Thyroid gland (tissue), 4 donors: ENCODE results near the gene CAMLG. TPM values are rescaled to one million over a fixed set of nuclear protein-coding genes. Genes with fewer than 3 reads are reported as not detected.

Source experiments
- DNase-seq, 2 donors: peaks; one replicate each; pipeline ENCODE4 v3.0.0-alpha.2; 2019
- H3K27ac ChIP-seq, 3 donors: fragments of 200-600 bp; sonication (generic); 1 replicate in 2 of 3; 2 replicates in 1 of 3; pipeline ENCODE4 v1.5.1; 2016 to 2019; ENCODE audit warnings: mild to moderate bottlenecking in 1 of 3, moderate library complexity in 1 of 3
- H3K27me3 ChIP-seq: fragments of 200-600 bp; sonication (generic); one replicate; pipeline ENCODE4 v1.5.1; 2019
- H3K36me3 ChIP-seq, 2 donors: fragments of 200-600 bp; sonication (generic); one replicate each; pipeline ENCODE4 v1.5.1; 2016 to 2019
- H3K4me1 ChIP-seq, 2 donors: fragments of 200-600 bp; sonication (generic); one replicate each; pipeline ENCODE4 v1.5.1; 2017 to 2019
- H3K4me3 ChIP-seq, 3 donors: fragments of 200-600 bp; sonication (generic); replicated peaks in 1 of 3; 1 replicate in 2 of 3; 2 replicates in 1 of 3; pipeline ENCODE4 v1.5.1; 2016; ENCODE audit warnings: mild to moderate bottlenecking in 1 of 3
- H3K9me3 ChIP-seq: fragments of 200-600 bp; sonication (generic); one replicate; pipeline ENCODE4 v1.5.1; 2017
- POLR2A ChIP-seq, 2 donors: fragments of 450-650 bp; IDR thresholded peaks; one replicate each; pipeline ENCODE4 v1.6.1; 2017; ENCODE audit warnings: antibody characterized with exemption in 2 of 2, mild to moderate bottlenecking in 2 of 2, moderate library complexity in 1 of 2
- WGBS, 2 donors: methylation state at CpG; one replicate each; pipeline ENCODE4 v1.1.5; 2017; 5-methylcytosine and 5-hydroxymethylcytosine counted together
- intact Hi-C: fragments of 100-400 bp; cut with DNase I; formaldehyde crosslinking; loops from one replicate; pipeline ENCODE4 v1.15.1; 2023
- total RNA-seq, 4 donors: library from RNA; depleted of rRNA; stranded (reverse); fragments of >200 nt; gene quantifications; one replicate each; pipeline ENCODE4 v1.2.3, GENCODE V29; 2016
- TF ChIP-seq, protein P1 (sequence below), 6 experiments: fragments of 200-600 bp in 3 of 6; fragments of 450-650 bp in 3 of 6; sonication (generic) in 3 of 6; IDR thresholded peaks; one replicate each; pipeline ENCODE4 v1.5.1; 2016 to 2019; ENCODE audit warnings: antibody characterized with exemption in 6 of 6, mild to moderate bottlenecking in 2 of 6, inconsistent platforms in 1 of 6, moderate library complexity in 1 of 6

The CAMLG gene
- total RNA-seq, 4 donors from 2014 or later: 20.7 to 64.9 (median 29.3) TPM

- TF ChIP-seq, protein P1, sequence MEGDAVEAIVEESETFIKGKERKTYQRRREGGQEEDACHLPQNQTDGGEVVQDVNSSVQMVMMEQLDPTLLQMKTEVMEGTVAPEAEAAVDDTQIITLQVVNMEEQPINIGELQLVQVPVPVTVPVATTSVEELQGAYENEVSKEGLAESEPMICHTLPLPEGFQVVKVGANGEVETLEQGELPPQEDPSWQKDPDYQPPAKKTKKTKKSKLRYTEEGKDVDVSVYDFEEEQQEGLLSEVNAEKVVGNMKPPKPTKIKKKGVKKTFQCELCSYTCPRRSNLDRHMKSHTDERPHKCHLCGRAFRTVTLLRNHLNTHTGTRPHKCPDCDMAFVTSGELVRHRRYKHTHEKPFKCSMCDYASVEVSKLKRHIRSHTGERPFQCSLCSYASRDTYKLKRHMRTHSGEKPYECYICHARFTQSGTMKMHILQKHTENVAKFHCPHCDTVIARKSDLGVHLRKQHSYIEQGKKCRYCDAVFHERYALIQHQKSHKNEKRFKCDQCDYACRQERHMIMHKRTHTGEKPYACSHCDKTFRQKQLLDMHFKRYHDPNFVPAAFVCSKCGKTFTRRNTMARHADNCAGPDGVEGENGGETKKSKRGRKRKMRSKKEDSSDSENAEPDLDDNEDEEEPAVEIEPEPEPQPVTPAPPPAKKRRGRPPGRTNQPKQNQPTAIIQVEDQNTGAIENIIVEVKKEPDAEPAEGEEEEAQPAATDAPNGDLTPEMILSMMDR (IDR thresholded peaks at IDR 0.05): no peak
- no peak for TF ChIP-seq POLR2A (IDR thresholded peaks at IDR 0.05)
- no peak for DNase-seq
- WGBS, 2 donors: 91 to 92% methylated on average over 2 of the region's 2 CpGs
- no peak overlapping the region for H3K27ac ChIP-seq
- H3K4me3 ChIP-seq: no peak overlapping the region
- H3K4me1 ChIP-seq: no peaks in the 10 kb centered on the region
- H3K27me3 ChIP-seq: no peaks in the 10 kb centered on the region
- intact Hi-C loops: loop anchor here (10.0 kb wide), 1 partner anchor 93 kb away; no protein-coding TSS in a partner anchor
- peaks cover 42 to 67% of the 10 kb centered on the region in 2 donors for H3K36me3 ChIP-seq
- no peaks in the 10 kb centered on the region for H3K9me3 ChIP-seq
These were observed 39.0 kb downstream of the CAMLG start for GRCh38 chr5:134777366-134777765.

DNA sequence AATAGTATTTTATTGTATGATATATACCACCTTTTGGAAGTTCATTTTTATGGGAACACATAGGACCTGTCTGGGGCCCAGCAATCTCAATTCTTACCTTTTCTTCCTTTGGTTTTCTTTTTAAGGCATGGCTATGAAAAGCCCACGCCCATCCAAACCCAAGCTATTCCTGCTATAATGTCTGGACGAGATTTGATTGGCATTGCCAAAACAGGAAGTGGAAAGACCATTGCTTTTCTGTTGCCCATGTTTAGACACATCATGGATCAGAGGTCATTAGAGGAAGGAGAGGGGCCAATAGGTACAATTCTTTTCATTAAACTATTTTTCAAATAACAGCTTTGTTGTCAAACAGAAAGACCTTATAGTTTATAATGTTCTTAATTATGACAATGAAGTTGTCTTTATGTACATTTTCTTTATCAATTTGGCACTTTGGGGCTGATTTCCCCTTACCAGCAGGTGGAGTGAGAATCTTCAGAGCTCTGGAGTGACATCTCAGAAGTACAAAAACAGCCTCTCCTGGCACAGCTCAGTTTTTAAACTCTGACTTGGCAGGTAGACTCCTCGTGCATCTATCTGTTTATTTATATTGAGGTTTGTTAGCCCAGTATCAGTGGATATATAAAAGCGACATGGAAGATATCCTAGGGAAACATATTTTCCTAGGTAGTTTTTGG, 46.0 kb downstream of the CAMLG start:
- WGBS, 2 donors: 70 to 74% methylated on average over 4 of the region's 4 CpGs
- DNase-seq: no peak
- TF ChIP-seq, protein P1 (IDR thresholded peaks at IDR 0.05): no peak
- TF ChIP-seq POLR2A (IDR thresholded peaks at IDR 0.05): no peak
- no peak overlapping the region for H3K27ac ChIP-seq
- intact Hi-C loops: no loop called here
- H3K9me3 ChIP-seq: no peaks in the 10 kb centered on the region
- no peak overlapping the region for H3K4me3 ChIP-seq
- no peaks in the 10 kb centered on the region for H3K4me1 ChIP-seq
- H3K36me3 ChIP-seq: peaks cover 21 to 54% of the 10 kb centered on the region in 2 donors
- no peaks in the 10 kb centered on the region for H3K27me3 ChIP-seq

- 88 to 90% methylated on average over 3 of the region's 3 CpGs for WGBS, 2 donors
- Histone ChIP-seq H3K27ac (no peak overlapping the region), H3K9me3 (no peaks in the 10 kb centered on the region), H3K4me3 (no peak overlapping the region), H3K4me1 (no peaks in the 10 kb centered on the region), H3K27me3 (no peaks in the 10 kb centered on the region), H3K36me3 (peaks cover 21 to 57% of the 10 kb centered on the region in 2 donors)
- intact Hi-C loops: no loop called here
- DNase-seq: no peak
- TF ChIP-seq, protein P1 (IDR thresholded peaks at IDR 0.05): no peak
- no peak for TF ChIP-seq POLR2A (IDR thresholded peaks at IDR 0.05)
These were observed 46.7 kb downstream of the CAMLG start for GRCh38 chr5:134784946-134785620.

DNA sequence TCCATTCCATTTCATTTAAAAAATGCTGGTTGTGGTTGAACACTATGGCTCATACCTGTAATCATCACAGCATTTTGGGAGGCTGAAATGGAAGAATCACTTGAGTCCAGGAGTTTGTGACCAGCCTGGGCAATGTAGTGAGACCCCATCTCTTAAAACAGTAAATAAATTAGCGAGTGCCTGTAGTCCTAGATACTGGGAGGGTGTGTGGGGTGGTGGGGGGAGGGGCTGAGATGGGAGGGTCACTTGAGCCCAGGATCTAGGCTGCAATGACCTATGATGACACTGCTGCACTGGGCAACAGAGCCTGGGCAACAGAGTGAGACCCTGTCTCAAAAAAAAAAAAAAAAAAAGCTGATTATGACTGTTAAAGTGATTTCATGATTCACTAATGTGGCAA, 49.3 kb downstream of the CAMLG start:
- no peak for DNase-seq
- Histone ChIP-seq H3K4me1 (no peaks in the 10 kb centered on the region), H3K36me3 (peaks cover 26 to 62% of the 10 kb centered on the region in 2 donors), H3K27ac (no peak overlapping the region), H3K9me3 (no peaks in the 10 kb centered on the region), H3K4me3 (no peak overlapping the region), H3K27me3 (no peaks in the 10 kb centered on the region)
- 100% methylated on average over 1 of the region's 1 CpG for WGBS, 2 donors
- TF ChIP-seq, protein P1 (IDR thresholded peaks at IDR 0.05): no peak
- intact Hi-C loops: no loop called here

GRCh38 chr5:134791580-134791979, 53.2 kb downstream of the CAMLG start:
- Histone ChIP-seq H3K27ac (no peak overlapping the region), H3K4me3 (no peak overlapping the region), H3K9me3 (no peaks in the 10 kb centered on the region), H3K27me3 (no peaks in the 10 kb centered on the region), H3K36me3 (peaks cover 37 to 54% of the 10 kb centered on the region in 2 donors), H3K4me1 (no peaks in the 10 kb centered on the region)
- intact Hi-C loops: no loop called here
- WGBS, 2 donors: 98% methylated on average over 2 of the region's 2 CpGs
- TF ChIP-seq, protein P1 (IDR thresholded peaks at IDR 0.05): no peak
- TF ChIP-seq POLR2A (IDR thresholded peaks at IDR 0.05): no peak
- DNase-seq: no peak
